Left renal pelvis (tissue), 4 donors: ENCODE measurements around the gene TMEM63B. TPM values are rescaled to one million over a fixed set of nuclear protein-coding genes. Genes with fewer than 3 reads are reported as not detected.

ENCODE experiments used
- DNase-seq, 4 donors: peaks; one replicate each; pipeline ENCODE4 v3.0.0-alpha.2; 2013; ENCODE audit warnings: low read depth in 4 of 4, low spot score in 3 of 4
- polyA plus RNA-seq, 4 donors: library from polyadenylated mRNA; unstranded; fragments of 120-200 nt; gene quantifications; one replicate each; pipeline ENCODE4 v1.2.1, GENCODE V29; 2013; ENCODE audit not compliant: insufficient read length in 4 of 4

TMEM63B gene
- polyA plus RNA-seq, 4 donors, result 23.9 to 37.9 (median 31.3) TPM

- no peak for DNase-seq
These were observed 11.5 kb upstream of the TMEM63B start for GRCh38 chr6:44115866-44116265.

- DNase-seq, result no peak
These were observed 10.5 kb upstream of the TMEM63B start for GRCh38 chr6:44116641-44117382.

DNA sequence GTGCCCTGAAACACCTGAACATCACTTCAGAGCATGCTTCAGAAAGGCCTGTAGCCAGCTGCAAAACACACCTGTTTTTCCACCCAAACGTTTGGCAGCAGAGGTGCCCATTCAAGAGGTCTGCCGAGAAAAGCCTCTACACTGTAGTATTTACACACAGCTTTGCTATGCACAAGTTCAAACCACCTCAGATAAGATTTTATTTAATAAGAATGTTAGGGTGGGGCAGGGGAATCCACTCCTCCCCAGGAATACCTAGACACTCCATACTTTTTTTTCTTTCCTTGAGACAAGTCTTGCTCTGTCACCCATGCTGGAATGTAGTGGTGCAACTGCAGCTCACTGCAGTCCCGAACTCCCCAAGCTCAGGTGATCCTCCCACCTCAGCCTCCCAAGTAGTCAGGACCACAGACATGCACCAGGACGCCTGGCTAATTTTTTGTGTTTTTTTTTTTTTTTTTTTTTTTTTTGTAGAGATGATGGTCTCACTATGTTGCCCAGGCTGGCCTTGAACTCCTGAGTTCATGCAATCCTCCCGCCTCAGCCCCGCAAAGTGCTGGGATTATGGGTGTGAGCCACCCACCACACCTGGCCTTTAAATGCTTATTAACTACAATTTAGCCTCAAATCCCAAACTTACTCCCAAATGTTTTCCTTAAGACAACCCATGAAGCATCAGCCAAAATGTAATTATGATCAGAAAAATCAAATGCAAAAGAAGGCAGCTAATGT is 9.8 kb upstream of the TMEM63B start:
- DNase-seq, result no peak

- no peak for DNase-seq
These were observed 7.6 kb upstream of the TMEM63B start for GRCh38 chr6:44119704-44120262.

DNA sequence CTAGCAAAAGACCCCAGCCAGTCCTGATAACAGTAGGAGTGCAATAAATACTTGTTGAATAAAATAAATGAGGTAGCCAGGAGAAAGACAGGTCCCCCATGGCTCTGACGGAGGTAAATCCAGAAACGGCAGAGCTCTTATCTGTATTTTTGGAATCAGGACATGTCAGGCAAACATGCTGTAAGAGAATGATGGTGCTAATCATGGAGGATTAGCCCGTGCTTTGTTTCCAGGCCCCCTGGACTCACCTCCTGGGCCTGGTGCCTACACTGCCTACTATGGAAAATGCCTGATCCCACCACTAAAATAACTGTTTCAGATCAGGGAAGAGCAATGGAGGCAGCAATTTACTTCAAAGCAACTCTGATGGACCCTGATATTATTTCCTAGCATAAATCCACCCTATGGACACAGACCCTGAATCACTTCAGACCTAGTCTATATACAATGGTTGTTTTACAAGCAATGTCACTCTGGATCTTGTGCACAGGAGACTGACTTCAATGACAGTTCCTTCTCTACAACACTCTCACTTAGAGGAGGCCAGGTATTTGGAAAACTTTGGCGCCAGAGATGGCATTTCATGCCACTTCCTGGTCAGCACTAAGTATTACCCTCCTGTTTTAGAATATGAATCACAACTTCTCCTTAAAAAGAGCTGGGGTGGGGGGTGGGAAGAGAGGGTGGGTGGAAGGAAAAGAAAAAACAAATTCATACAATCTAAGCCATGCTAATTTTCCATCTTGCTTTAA is 6.5 kb upstream of the TMEM63B start:
- no peak for DNase-seq

GRCh38 chr6:44122801-44123200 is 4.6 kb upstream of the TMEM63B start:
- DNase-seq, result no peak

GRCh38 chr6:44123544-44123943 is 3.8 kb upstream of the TMEM63B start:
- DNase-seq, result no peak

DNA sequence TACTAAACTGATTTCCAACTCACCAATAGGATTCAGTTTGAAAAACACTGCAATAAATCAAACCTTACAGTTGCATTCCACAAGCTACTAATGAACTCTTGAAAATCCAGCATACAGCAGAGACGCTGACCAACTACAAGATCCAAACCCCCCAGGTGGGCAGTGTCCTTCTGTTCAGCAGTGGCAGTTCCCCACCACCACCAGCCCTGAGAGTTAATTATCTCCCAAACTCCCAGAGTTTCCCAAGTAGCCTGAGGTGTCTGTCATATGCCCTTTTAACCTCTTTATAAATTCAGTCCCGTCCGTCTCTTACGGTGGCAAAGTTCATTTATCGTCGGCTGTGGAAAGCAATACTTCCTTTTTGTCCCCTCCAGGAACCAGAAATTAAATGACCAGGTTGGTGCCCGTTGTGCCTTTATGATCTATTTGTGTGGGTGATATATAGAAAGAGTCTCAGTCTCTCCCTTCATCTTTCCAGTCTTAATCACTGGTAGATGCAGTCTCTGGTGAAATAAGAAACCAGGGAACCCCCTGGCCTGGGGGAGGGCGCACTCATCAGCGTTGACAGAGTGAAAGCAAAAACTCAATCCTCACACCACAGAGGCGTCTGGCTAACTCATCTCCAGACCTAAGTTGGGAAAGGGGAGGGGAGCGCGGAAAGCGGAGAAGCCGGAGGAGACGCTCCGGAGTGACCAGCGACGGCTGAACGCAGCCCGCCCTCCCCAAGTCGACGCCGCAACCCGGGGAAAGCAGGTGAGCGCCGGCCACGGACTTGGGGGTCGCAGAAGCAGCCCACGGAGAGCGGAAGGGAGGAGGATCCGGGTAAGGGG is 819 bp upstream of the TMEM63B start:
- peak in 1 of 4 donors; percentile 45 for DNase-seq

DNA sequence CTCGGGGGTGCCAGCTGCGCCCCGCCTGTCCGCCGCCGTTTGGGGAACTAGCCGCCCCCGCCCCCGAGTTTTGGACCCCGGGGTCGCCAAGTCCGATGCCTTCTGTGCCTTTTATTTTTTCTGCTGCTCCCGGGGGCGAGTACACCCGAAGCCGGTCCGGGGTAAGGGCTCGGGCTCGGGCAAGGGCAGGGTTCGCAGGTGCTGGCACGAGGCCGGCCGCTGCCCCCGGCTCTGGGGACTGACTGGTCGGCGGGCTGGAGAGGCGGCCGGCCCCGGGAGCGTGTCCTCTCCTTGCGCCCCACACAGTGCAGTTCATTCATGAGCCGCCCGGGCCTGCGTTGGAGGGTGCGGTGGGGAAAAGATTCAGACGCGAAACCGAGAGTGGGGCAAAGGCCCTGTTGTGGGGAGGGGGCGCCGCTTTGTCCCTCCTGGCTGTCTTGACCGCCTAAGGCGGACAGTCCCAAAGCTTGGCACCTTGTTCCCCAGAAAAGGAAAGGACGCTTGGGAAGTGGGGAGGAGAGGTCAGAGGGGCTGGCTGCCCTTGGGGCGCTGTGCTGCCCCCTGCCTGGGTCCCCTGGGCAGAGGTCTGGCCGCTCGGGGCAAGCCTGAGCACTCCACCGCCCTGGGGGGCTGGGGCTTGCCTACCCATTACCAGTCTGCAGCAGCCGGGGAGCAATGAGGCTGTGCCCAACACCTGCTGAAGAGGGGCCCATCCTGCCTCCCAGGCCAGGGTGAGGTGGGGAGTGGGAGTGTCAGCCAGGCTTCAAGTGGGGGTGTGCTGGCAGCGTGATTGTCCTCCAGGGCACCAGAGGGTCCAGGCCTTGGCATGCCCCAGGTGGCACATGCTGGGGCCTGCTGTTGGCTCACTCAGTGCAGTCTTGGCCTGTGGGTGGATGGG is 915 bp downstream of the TMEM63B start:
- no peak for DNase-seq

DNA sequence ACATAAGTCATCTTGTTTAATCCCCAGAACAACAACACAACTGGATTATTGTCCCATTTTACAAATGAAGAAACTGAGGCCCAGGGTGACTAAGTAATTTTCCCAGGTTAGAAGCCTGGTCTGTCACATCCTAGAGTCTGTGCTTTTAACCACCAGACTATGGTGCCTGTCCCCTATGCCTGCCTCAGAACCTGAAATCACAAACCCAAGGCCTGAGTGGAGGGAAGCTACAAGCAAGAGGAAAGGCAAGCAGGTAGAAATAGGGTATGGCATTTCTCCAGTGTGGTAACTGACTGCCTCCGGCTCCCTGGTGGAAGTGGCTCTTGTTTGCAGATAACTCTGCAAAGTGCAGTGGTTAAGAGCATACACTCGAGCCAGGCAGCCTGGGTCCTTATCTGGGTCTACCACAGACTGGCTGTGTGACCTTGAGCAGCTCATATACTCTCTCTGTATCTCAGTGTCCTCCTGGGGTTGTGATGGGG is 2.5 kb downstream of the TMEM63B start:
- DNase-seq, result no peak

GRCh38 chr6:44131892-44132291 is 4.5 kb downstream of the TMEM63B start:
- DNase-seq, result no peak

GRCh38 chr6:44132476-44132875 is 5.1 kb downstream of the TMEM63B start:
- DNase-seq, result no peak

DNA sequence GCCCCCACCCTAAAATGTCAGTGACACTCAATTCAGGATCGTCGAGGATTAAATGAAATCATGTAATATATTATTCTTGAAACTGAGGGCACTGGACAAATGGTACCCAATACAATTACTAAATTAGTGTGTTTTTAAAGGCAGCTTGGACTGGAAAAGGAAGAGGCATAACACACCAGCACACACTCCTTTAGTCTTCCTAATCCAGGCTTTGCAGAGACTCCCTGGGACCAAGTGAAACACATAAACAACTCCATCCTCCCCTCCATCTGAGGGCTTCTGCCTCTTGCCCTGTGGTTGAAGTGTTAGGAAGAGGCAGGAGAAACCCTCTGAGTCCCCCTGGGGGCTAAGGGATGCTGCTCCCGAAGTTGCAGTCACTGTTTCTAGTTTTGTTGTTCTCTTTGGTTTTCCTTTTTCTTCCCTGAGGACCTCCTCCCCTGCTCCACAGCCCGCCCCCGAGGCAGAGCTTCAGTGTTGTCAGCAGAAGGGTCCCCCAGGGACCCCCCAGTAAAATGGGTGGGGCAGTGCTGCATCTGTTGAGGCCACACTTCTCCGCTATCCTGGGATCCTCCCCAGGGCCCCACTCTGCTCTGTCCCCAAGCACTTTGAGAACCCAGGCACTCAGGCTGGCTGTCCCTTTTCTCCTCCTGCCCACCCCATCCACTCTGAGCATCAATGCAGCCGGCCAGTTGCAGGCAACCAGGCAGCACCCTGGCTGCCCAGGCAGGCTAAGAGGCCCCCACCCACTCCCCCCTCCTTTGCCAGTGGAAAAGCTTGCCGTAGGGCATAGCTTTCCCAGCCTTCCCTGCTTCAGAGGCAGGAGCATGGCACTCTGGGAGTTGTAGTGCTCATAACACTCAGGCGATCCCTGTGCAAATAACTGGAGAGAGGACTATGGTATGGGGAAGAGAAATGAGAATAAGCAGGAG is 5.9 kb downstream of the TMEM63B start:
- DNase-seq, result no peak

DNA sequence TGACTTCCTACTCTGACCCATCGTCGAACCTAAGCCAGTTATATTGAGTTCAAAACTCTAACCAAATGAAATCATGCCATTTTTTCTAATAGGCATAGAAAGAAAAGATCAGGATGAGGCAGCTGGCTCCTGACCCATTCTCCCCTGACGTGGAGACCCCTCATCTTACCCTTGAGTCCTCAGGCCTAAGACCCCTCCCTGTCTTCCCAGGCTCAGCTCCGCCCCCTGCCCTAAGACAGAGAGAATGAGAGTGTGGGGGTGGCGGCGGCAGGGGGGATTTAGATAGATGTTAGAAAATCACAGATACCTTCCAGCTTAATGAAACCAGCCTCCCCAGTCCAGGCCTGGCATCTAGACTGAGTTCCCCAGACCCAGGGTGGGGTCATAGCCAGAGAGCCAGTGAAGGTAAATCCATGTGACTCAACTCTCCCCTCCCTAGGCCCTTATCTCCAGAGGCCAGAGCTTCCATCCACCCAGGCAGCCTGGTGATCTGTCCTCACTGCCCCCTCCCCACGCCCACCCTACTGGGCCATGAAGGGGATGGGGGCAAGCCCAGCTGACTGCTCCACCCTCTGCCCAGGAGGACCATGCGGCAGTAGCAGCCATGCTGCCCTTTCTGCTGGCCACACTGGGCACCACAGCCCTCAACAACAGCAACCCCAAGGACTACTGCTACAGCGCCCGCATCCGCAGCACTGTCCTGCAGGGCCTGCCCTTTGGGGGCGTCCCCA is 6.8 kb downstream of the TMEM63B start:
- no peak for DNase-seq

DNA sequence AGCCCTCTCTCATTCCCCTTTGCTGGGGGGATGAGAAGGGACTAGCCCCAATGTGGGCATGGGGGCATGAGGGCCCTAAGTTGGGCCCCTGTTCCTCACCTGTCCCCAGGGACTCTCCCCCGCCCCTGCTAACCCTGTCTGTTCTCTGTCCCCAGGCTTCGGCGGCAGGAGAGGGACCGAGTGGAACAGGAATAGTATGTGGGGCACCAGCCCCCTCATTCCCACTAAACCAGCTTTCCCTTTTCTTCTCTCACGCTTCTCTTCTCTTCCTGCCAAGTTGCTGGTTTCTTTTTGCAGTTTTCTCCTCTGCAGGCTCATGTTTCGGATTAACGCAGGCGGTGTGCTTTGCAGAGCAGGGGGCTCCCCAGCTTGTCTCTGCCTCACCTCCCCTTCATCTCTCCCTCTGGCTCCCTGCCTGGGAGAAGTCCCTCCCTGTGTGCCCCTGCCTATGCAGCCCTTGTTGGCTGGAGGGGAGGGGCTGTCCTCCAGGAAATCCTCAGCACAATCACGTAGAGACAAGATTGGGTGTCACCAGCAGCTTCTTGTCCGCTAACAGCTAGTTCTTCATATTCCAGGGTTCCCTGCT is 7.9 kb downstream of the TMEM63B start:
- no peak for DNase-seq

- DNase-seq, result no peak
These were observed 8.5 kb downstream of the TMEM63B start for GRCh38 chr6:44135875-44136274.

DNA sequence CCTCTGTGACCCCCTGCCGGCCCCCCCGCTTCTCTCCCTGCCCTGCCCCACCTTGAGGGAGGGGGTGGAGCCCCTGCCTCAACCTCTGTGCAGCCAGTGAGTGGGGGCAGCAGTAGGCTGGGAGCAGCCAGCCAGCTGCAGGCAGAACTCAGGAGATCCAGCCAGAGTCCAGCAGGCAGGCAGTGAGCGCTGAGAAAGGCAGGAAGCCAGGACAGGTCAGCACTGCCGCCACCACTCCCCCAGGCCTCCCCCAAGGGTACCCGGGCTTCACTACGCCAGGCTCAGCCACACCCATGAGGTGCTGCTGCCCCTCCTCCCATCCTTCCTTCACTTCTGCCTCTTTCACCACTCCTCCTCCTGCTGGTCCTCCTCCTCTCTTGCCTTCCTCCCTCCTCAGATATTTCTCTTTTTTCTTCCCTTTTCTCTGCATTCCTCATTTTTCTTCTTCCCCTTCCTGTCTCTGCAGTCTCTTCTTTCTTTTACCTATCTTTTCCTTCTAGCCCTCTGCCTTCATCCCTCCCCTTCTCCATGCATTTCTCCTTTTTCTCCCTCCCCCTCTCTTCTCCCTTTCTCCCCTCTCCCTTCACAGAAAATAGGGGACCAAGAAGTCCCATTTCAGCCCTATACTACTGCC is 11.5 kb downstream of the TMEM63B start:
- DNase-seq, result no peak
